DMS153 (cell line): ENCODE results near the gene LDHAL6B.

Experiments
- DNase-seq: peaks from one replicate; lab custom pipeline; 2025; lab: John Stamatoyannopoulos, UW

The LDHAL6B gene

GRCh38 chr15:59218710-59219109, 12.1 kb downstream of the LDHAL6B start:
- no peak for DNase-seq

DNA sequence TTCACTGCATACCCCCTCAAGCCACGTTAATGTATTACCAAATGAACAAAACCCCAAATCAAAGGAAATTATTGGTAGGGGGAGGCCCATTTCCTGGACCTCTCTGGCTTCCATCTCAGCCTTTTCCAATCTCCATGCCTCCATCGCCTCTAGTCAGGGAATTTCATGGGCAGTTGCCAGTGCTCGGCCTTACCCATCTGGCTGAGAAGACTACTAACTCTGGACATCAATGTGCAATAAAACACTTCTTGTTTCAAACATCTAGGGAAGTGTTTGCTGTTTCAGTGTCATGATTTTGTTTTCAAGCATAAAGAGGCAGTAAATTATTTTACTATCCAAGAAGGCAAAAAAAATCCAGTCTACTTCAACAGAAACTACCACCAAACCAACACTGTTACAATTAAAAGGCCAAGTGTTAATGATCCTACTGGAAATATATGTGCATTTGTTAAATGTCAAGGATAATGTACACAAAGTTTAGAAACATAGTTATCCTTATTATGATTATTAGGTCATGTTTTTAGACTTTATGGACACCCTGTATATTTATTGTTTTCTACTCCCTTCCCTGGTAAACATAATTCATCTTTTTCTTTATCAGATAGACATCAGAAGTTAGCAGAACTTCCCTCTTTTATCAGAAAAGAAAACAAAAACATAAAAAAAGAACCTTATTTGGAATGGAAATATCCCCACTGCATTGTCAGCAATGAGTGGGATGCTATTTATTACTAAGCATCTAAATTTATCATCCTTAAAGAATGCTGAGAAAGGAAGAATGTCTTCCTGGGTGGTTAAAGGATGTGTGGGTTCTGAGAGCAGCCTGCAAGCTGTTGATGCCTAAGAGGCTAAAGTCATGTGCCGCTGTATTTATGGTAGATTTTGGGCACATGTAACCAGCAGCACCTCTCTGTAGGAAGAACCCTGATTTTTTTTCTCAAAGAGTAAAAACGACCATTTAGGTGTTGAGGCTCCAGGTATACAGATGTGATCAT, 15.2 kb downstream of the LDHAL6B start:
- DNase-seq = no peak

DNA sequence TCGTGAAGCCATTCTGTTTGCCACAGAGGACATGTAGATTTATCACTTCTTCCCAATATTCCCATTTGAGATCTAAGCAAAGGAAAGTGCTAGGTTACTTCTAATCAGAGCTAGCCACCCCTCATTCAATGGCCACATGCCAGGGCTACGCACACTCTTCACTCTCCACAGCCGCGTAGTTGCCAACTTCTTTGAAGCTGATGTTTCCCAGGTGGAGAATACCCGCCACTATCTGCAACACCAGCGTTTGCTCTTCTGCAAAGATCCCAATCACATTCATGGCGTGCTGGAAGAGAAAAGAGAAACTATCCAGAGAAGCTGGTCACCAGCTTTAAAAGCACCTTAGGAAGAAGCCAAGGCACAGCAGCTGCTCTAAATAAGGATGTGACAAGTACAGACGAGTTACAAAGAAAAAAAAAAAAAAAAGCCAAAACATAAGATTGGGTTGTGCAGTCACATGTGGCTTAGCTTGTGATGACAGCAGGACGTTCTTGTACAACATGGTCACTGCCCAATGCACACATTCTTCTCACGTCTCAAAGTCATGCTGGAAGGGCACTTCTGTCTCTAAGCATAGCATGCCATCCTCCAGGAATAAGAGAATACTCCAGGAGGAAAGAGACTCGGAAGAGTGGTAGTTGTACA, 16.4 kb downstream of the LDHAL6B start:
- DNase-seq = no peak

- DNase-seq = no peak
Observed at GRCh38 chr15:59223736-59224135, 17.1 kb downstream of the LDHAL6B start.

GRCh38 chr15:59224474-59224873, 17.8 kb downstream of the LDHAL6B start:
- no peak for DNase-seq

- no peak for DNase-seq
Observed at GRCh38 chr15:59227021-59227420, 20.4 kb downstream of the LDHAL6B start.

- no peak for DNase-seq
Observed at GRCh38 chr15:59229015-59229414, 22.4 kb downstream of the LDHAL6B start.

- DNase-seq = no peak
Observed at GRCh38 chr15:59229453-59229852, 22.8 kb downstream of the LDHAL6B start.

DNA sequence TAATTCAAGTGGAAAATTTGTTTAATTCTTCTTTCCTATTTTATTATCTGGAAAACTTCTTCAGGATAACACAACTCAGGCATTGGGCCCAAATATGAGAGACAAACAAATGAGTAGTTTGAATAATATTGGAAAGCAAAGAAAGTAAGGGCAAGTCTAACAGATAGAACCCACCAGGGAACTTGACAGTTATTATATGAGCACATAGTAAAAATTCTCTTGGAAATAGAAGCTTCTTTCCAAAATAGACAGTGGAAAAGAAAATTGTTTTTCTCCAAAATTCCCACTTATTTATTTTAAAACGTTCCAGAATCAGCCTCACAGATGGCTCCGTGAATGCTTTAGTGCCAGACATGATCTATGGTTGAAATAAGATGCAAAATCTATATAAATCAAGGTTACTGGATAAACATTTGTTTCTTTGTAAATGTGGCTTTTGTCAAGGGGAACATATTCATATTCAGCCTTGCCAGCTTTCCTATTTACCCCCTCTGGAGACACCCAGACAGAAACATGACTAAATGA, 23.9 kb downstream of the LDHAL6B start:
- DNase-seq = no peak

DNA sequence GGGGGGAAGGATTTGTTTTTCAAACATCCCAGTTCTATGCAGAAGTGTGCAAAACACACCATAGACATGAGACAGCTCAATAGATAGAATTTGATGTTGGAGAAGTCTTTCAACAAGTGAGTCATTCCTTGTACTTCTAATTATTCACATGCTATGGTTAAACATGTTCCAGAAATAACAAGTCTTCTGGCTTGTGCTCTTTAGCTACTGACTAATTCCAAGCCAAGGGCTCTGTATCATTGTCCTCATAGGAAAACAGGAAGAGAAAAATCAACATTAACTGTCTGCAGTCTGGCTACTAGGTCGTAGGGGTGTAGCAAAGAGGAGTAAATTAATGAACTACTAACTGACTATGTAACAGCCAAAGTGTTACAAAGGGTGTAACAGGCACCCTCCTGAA, 25.8 kb downstream of the LDHAL6B start:
- DNase-seq = no peak

DNA sequence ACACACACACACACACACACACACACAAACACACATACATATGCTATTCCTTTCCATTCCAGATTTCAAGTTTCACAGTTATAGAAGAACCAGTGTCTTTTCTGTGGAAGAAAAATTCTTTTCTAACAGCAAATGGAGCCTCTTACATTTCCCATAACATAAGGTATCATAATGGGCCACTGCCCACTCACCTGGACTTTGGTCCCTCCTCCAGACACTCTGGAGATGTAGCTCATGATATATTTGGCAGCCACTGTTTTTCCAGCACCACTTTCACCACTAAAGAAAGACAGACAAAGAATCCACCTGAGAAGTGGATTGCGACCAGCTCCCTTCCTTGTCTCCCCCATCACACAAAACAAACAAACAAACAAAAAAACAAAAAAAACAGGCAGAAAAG, 29.8 kb downstream of the LDHAL6B start:
- no peak for DNase-seq

- no peak for DNase-seq
Observed at GRCh38 chr15:59237119-59237855, 30.6 kb downstream of the LDHAL6B start.

DNA sequence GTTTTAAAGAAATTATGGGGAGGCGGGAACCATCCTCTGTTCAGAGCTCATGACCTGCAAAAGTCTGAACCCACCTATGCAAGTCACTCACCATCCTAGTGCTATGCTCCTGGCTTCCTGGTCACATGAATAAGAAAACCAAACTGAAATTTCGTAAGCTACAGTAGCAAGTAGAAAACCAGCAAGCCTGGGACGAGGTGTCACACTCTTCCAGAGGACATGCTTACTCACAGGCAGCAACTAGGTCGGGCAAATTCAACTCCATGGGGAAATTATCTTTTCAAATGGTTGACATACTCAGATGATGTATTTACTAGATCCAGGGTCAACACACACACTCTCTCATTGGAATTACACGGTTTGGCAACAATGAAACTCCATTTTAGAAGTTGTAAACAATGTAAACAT, 31.3 kb downstream of the LDHAL6B start:
- no peak for DNase-seq

DNA sequence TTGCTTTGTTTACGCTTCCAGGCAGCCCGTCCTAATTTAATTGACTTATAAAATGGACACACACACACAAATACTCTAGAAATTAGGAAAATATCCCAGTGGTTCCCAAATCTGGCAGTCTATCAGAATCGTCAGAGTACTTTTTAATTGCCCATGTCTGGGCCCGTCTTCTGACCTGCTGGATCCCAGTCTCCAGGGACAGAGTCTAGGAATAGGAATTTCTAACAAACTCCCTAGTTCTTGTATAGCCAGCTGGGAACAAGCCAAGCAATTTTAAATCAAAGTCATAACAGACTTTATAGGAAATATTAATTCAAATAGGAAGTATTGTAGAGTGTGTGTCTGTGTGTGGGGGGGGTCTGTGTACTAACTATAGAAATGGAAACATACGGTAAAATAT, 33.4 kb downstream of the LDHAL6B start:
- DNase-seq = no peak

GRCh38 chr15:59242649-59243048, 36.0 kb downstream of the LDHAL6B start:
- no peak for DNase-seq

GRCh38 chr15:59243622-59244021, 37.0 kb downstream of the LDHAL6B start:
- DNase-seq = no peak

DNA sequence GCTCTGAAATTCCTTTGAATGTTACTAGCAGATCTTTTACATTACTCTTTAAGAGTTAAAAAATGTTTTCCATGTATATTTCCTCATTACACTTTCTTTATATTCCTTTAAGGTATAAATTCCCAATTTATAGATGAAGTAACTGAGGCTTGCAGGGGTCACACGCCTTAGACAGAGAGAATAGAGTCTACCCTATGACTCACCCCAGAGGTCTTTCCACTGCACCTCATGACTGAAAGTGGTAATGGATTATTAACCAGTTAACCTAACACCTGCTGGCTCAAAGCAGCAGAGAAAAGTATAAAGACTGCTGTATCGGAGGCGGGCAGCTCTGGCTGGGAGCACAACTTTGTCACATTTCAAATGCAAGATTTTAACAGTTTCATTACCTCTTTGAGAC, 37.7 kb downstream of the LDHAL6B start:
- no peak for DNase-seq

DNA sequence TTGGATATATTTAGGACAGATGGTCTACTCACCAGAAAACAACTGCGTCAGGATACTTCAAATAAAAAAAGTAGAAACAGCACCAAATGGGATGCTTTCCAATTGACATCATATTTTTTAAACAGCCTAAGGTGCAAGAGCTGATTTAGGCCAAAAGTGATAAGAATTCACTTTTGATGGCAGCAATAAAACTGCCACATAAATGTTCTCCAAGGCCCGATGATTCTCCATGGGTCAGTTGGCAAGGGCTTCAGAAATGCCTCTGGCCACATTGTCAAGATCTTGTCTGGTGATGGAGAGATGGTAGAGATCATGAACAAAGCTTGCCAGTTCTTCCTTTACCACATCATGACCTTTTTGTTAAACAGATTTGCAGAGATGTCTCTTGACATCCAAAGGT, 38.9 kb downstream of the LDHAL6B start:
- no peak for DNase-seq

GRCh38 chr15:59247364-59247763, 40.7 kb downstream of the LDHAL6B start:
- DNase-seq = peak; percentile 38

DNA sequence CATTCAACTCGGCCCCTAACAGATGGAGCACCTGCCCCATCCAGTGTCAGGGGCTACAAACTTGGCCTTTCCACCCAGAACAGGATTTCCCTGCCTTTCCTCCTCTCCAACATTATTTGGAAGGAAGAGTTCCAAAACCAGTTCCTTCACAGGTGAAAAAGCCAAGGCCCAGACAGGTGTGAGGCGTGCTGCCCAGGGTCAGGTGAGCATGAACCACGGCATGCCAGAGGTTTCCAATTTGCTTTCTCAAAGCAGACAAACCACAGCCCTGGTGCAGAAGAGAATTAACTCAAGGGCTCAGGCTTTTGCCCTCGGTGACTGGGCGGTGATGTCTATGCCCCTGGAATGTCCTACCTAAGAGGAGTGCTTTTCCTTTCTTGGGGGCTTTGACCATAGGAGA, 43.2 kb downstream of the LDHAL6B start:
- DNase-seq = no peak

GRCh38 chr15:59250249-59250648, 43.6 kb downstream of the LDHAL6B start:
- DNase-seq = no peak
